Stimulated activated CD4-positive, alpha-beta T cell treated with anti-CD3 and anti-CD28 coated beads, Interleukin-12 subunit alpha, Interleukin-12 subunit beta, amount 100 ng/mL, for 4 hours (primary cell): Measurements from ENCODE around the gene ZMYND8.

Source experiments
- DNase-seq: peaks from one replicate; pipeline ENCODE4 v3.0.0-alpha.2; 2020

The ZMYND8 gene

GRCh38 chr20:47353692-47354463, 2.6 kb downstream of the ZMYND8 start:
- DNase-seq = no peak

DNA sequence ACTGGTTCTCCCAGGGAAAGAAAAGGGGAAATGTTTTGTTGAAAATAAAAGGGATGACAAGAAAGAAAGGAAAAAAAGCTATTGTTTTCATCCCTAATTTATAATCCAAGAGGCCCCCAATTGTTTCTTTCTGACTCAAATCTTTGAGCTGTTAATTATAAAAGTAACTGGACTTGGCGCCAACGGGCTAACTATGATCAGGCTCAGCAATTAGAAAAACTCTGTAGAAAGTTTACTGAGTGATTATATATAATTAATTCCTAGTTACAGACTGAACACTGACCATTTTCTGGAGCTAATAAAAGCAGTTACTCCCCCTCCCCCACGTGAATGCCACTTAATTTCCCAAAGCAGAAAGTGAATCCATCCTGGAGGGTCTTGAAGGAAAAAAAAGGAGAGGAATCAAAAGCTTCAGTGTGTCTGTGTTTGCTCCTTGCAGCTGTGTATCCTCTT, 3.2 kb downstream of the ZMYND8 start:
- DNase-seq = no peak

DNA sequence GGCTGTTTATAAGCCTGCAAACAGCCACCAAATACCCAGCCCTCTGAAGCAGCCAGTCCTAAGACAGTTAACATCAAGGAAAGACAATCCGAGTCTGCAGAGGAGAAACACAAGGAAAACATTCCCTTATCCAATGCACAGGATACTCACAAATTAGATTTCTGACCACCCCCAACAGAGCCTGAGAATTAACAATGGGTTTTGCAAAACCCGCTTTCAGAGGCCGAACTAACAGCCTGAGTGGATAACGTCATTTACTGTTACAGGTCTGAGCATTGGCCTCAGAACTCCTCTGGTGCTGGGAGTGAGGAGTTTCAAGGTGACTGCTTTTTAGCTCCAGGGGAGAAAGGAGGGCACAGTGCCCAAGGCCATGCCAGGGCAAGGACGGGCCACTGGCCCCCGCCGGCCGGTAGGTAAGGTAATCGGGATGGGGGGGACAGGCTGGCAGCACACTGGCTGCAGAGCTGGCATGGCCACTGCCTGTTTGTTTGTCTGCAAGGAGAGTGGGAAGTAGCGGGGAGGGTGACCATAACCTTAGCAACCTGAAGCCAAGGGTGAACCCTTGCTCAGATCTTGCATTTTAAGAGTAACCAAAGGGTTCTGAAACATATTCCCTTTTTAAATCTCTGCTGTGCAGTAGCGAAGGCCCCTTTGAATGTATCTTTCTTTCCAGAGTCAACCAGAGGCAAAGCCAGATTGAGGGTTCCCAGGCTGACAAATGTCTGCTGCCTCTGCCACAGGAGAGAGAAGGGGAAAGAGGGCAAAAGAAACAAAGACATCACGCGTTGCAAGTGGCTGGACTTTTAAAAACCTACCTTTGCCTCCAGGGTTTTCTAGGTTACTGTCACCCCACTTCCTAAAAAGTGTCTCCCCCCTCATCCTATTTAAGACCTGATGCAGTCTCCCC, 3.9 kb downstream of the ZMYND8 start:
- no peak for DNase-seq

GRCh38 chr20:47351643-47352331, 4.7 kb downstream of the ZMYND8 start:
- DNase-seq = no peak

- no peak for DNase-seq
Observed at GRCh38 chr20:47350691-47351545, 5.6 kb downstream of the ZMYND8 start.

DNA sequence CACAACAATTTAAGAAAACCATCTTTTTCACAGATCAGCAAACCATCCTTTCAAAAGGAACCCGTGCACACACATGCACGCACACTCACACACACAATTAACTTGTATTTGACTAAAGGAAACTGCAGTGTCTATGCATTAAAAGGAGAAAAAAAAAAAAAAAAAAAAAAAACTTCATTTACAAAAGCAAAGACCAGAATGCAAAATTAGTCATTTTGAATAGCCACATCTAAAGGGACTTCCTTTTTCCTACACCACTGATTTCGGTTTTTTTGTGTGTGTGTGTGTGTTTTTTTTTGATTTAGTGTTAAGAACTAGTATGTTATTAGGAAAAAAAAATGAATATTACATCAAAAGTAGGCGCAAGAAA, 6.3 kb downstream of the ZMYND8 start:
- DNase-seq = no peak

DNA sequence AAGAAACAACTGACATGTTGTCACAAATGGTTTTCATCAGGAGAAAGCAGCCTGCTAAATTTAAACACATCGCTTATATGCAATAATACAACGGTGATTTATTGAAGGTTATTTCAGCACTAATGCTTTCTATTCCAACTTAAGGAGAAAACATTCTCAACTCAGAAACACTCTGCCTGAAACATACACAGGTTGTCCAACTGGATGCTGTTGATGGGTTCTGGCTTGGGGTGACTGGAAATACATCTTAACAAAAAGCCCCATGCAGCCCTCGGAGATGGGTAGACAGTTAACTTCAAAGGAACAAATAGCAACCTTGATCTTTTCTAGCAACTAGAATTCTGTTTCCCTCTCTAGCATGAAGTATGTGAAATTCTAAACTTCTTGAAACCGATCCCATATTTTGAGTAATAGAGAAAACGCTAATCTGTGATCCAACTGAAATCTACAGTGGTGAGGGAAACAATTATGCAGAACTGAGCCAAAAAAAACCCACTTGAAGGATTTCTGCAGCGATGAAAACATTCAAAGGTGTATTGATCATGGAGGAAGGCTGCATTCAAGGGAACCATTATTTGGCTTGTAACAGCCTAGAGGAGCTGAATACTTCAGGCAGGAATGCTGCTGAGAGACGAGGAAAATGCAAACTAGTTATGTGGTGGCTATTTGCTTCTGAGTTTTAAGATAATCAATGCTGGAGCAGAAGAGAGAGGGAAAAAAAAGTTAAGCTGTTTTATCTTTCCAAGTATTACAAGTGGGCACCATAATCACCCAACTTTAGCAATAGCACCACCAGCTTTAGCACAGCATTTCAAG, 6.9 kb downstream of the ZMYND8 start:
- DNase-seq = no peak

GRCh38 chr20:47348539-47349142, 7.9 kb downstream of the ZMYND8 start:
- DNase-seq = no peak

- DNase-seq = no peak
Observed at GRCh38 chr20:47347661-47348435, 8.7 kb downstream of the ZMYND8 start.

DNA sequence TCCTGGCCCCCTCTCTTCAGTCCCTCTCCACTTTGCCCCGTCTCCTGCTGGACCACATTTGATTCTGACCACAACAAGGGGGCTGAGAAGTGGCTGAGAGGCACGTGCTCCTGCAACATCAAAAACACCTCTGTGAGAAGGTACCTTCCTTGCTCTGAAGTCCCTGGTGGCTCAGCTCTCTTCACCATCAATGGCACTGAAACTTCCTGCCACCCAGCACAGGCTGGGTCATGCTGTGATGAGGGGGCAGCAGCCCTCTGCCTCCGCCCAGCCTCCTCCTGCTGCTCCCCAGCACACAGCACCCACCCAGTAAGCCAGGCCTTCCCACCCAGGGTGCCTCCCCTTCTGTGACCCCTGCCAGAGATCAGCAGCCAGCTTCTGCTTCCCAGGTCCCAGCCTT, 10.3 kb downstream of the ZMYND8 start:
- DNase-seq = no peak

DNA sequence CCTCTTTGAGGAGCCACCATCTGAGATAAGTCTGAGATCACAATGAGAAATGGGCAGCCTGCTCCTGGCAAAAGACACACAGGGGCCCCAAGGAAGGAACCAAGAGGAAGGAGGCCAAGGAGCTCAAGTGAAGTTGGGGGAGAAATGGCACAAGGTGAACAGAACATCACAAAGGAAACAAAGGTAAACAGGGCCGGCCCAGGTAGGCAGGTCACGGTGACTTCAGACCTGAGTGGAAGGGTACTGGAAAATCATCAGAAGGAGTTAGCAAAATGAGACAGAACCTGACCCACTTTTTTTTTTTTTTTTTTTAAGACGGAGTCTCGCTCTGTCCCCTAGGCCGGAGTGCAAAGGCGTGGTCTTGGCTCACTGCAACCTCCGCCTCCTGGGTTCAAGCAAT, 11.3 kb downstream of the ZMYND8 start:
- no peak for DNase-seq

GRCh38 chr20:47343007-47343472, 13.5 kb downstream of the ZMYND8 start:
- DNase-seq = no peak

- no peak for DNase-seq
Observed at GRCh38 chr20:47338131-47338628, 18.3 kb downstream of the ZMYND8 start.

GRCh38 chr20:47337413-47337812, 19.1 kb downstream of the ZMYND8 start:
- DNase-seq = no peak

DNA sequence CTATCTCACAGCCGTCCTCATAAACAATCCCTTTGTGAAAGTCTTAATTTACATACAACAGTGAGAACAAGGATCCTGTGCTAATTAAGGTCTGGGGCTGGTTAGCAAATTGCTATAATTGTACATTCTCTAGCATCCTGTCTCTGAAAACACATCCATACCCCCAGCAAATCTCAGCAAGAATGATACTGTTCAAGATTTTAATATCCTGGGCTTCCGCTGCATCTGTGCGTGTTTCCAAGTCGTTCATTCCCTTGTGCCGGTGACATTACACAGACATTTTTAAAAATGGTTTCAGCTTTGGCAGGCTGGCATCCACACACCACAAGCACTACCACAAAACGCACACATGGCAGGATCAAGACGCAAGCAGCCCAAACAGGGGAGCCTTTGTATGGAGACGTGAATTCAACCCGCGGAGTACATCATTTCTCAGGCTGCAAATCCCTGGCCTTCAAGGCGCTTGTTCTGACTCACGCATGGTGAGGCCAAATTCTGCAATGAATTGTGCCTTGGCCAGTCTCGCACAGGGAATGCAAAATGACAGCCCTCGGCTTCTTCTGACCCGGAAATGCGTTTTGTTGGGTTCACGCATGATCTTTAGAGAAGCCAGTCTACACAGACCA, 20.3 kb downstream of the ZMYND8 start:
- DNase-seq = no peak

DNA sequence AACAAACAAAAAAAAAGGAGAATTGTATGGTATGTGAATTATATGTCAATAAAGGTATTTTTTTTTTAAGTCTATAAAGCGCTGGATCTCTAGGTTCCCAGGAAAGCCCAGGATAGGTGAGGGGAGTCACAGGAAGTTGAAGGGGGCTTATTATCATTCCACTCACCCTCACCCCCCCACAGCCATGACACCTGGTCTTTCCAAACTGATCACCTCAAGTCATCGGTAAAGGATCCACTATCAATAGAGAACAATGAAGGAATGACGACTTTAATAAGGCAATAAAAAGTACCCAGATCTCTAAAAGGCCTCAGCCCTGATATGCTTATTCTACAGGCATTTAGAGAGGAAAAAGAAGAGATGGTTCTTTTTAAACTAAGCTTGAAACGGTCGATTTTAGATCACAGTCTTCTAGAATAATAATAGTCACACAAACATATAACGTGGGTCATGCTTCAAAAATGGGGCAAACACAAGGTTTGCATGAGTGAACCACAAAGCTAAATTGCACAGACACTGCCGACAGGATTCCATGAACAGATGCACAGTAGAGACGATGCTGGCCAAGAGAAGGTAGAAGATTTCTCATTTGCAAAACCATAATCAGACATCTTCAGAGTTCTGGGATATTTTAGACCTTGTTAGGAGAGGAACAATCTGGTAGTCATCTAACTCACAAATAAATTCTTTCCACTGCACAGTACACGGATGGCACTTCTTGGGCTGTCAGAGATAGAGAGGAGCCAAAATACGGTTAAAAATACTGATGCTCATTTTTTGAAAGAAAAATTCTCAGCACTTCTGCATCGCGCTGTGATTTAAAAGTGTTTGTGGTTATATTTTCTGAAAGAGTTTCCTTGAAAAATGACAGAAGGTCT, 21.0 kb downstream of the ZMYND8 start:
- DNase-seq = no peak

DNA sequence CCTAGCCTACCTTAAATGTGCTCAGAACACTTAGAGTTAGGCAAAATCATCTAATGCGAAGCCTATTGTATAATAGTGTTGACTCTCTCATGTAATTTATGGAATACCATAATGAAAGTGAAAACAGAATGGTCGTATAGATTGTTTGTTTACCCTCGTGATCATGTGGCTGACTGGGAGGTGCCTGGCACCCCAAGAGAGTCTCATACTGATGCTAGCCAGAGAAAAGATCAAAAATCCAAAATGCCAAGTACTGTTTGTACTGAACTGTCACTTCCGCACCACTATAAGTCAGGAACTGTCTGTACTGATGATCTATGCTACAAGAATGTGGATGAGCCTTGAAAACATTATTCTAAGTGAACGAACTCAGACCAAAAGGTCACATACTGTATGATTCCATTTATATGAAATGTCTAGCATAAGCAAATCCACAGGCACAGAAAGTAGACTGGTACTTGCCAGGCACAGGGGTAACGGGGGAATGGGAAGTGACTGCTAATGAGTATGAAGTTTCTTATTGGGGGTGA, 22.4 kb downstream of the ZMYND8 start:
- DNase-seq = no peak
